Hepatocyte (in vitro differentiated cells): ENCODE measurements around the gene FUCA1.

Source experiments
- EZH2 ChIP-seq: fragments of 200-600 bp; sonication (generic); IDR thresholded peaks from 2 replicates; pipeline ENCODE4 v1.6.1; 2016; ENCODE audit warnings: antibody characterized with exemption, mild to moderate bottlenecking, borderline replicate concordance
- EZH2phosphoT487 ChIP-seq: fragments of 200-600 bp; sonication (generic); IDR thresholded peaks from one replicate; pipeline ENCODE4 v1.6.1; 2018; ENCODE audit warnings: antibody characterized with exemption, mild to moderate bottlenecking, low read depth, moderate library complexity; ENCODE audit not compliant: unreplicated experiment, severe bottlenecking
- TF ChIP-seq, protein P1 (sequence below): fragments of 200-600 bp; sonication (generic); IDR thresholded peaks from 2 replicates; pipeline ENCODE4 v1.5.1; 2016; ENCODE audit warnings: antibody characterized with exemption, mild to moderate bottlenecking; ENCODE audit not compliant: poor library complexity

DNA sequence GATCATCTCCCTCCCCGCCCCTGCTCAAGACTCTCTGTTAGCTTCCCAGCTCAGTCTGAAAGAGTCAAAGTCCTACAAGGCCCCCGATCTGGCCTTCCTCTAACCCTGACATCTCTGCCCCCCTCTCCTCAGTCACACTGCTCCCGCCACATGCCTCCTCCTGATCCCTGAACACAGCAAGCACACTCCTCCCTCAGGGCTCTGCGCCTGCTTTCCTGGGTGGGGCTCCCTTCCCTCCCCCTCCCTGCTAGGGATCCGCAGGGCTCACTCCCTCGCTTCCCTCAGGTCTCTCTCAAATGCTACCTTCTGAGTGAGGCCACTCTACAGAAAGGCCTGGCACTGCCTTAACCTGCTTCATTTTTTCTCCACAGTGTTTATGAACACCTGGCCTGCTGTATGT lies 61.8 kb downstream of the FUCA1 start:
- TF ChIP-seq, protein P1, sequence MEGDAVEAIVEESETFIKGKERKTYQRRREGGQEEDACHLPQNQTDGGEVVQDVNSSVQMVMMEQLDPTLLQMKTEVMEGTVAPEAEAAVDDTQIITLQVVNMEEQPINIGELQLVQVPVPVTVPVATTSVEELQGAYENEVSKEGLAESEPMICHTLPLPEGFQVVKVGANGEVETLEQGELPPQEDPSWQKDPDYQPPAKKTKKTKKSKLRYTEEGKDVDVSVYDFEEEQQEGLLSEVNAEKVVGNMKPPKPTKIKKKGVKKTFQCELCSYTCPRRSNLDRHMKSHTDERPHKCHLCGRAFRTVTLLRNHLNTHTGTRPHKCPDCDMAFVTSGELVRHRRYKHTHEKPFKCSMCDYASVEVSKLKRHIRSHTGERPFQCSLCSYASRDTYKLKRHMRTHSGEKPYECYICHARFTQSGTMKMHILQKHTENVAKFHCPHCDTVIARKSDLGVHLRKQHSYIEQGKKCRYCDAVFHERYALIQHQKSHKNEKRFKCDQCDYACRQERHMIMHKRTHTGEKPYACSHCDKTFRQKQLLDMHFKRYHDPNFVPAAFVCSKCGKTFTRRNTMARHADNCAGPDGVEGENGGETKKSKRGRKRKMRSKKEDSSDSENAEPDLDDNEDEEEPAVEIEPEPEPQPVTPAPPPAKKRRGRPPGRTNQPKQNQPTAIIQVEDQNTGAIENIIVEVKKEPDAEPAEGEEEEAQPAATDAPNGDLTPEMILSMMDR: no peak
- no peak for TF ChIP-seq EZH2
- TF ChIP-seq EZH2phosphoT487: no peak
